Mesendoderm (in vitro differentiated cells): ENCODE results near the gene LCE3A. TPM values are rescaled to one million over a fixed set of nuclear protein-coding genes. Genes with fewer than 3 reads are reported as not detected.

Experiments
- small RNA-seq: library from polyadenylated mRNA; stranded (forward); fragments of <200 nt; extraction: miRNeasy Mini kit (QIAGEN cat#:217004); gene quantifications from one replicate; pipeline ENCODE3, GENCODE V24; 2013; ENCODE audit not compliant: insufficient read depth

Gene LCE3A

Small RNAs within 50 kb of the gene (small RNA-seq; reads per million reads assigned to genes)
- gene LCE3A (not detected), gene LCE3B (not detected)
